Measurements from ENCODE around the gene TMEM231.
"Not testable (repeated sequence)": the region's sequence is repeated elsewhere in the genome, so short reads cannot be mapped to it uniquely, and the experiment has no call there.

DNA sequence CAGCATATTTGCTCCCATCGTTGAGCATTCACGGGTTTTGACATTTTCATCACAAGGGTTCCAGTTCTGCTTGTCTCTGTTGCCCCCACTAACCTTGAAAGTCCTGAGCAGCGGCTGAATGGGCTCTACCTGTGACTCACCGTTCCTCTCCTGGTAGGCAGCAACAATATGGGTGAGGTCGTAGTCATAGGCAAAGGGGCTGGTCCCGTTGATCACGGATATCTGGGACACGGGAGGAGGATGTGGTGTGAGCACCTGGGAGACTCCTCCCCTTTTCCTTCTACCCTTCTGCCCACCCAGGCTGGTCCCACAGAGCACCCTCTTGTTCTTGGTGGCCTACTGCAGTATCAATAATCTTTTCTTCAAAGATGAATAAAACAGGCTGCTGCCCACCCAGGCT is 13.6 kb downstream of the TMEM231 start:
- TF ChIP-seq, protein P1, sequence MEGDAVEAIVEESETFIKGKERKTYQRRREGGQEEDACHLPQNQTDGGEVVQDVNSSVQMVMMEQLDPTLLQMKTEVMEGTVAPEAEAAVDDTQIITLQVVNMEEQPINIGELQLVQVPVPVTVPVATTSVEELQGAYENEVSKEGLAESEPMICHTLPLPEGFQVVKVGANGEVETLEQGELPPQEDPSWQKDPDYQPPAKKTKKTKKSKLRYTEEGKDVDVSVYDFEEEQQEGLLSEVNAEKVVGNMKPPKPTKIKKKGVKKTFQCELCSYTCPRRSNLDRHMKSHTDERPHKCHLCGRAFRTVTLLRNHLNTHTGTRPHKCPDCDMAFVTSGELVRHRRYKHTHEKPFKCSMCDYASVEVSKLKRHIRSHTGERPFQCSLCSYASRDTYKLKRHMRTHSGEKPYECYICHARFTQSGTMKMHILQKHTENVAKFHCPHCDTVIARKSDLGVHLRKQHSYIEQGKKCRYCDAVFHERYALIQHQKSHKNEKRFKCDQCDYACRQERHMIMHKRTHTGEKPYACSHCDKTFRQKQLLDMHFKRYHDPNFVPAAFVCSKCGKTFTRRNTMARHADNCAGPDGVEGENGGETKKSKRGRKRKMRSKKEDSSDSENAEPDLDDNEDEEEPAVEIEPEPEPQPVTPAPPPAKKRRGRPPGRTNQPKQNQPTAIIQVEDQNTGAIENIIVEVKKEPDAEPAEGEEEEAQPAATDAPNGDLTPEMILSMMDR (conservative IDR thresholded peaks at IDR 0.05; ENCODE audit: low read depth, low read length) = not testable (repeated sequence)
- TF ChIP-seq EZH2 (IDR thresholded peaks at IDR 0.05; ENCODE audit: borderline replicate concordance, low read depth, low read length, poor library complexity, severe bottlenecking) = not testable (repeated sequence)

Measured in A673 (cell line).